Right lobe of liver (tissue), 6 donors: ENCODE measurements around the gene OTOA. TPM values are rescaled to one million over a fixed set of nuclear protein-coding genes. Genes with fewer than 3 reads are reported as not detected.

Experiments used
- ATAC-seq, 4 donors: fragments of 200-7000 bp; cut with Tn5 transposase; one replicate each; pipeline ENCODE4 v1.9.1; 2020; ENCODE audit warnings: mild to moderate bottlenecking in 4 of 4, moderate library complexity in 4 of 4
- DNase-seq, 3 donors: peaks; one replicate each; pipeline ENCODE4 v3.0.0-alpha.2; 2020
- H3K27ac ChIP-seq, 3 donors: fragments of 200-600 bp; one replicate each; pipeline ENCODE4 v1.8.0; 2022
- H3K27me3 ChIP-seq, 2 donors: fragments of 200-600 bp; one replicate each; pipeline ENCODE4 v1.8.0; 2022
- H3K36me3 ChIP-seq, 4 donors: fragments of 200-600 bp; sonication (generic) in 1 of 4; one replicate each; pipeline versions ENCODE4 v1.5.1 to v1.8.0; 2017 to 2022; ENCODE audit warnings: control low read depth in 1 of 4
- H3K4me1 ChIP-seq, 4 donors: fragments of 200-600 bp; sonication (generic) in 1 of 4; one replicate each; pipeline versions ENCODE4 v1.5.1 to v1.8.0; 2017 to 2022; ENCODE audit warnings: control low read depth in 1 of 4
- H3K4me3 ChIP-seq, 3 donors: fragments of 200-600 bp; one replicate each; pipeline ENCODE4 v1.8.0; 2022
- H3K9me3 ChIP-seq, 4 donors: fragments of 200-600 bp; sonication (generic) in 1 of 4; one replicate each; pipeline versions ENCODE4 v1.5.1 to v1.8.0; 2017 to 2022; ENCODE audit warnings: control low read depth in 1 of 4
- CTCF ChIP-seq, 4 donors: fragments of 200-600 bp in 3 of 4; fragments of 450-650 bp in 1 of 4; IDR thresholded peaks; one replicate each; pipeline versions ENCODE4 v1.5.1 to v1.8.0; 2016 to 2022; ENCODE audit warnings: antibody characterized with exemption in 4 of 4, mild to moderate bottlenecking in 2 of 4
- POLR2A ChIP-seq: fragments of 450-650 bp; IDR thresholded peaks from one replicate; pipeline ENCODE4 v1.6.1; 2017; ENCODE audit warnings: antibody characterized with exemption, mild to moderate bottlenecking
- WGBS: methylation state at CpG from one replicate; pipeline ENCODE4 v1.1.6; 2018; ENCODE audit warnings: low coverage, low lambda C conversion rate; ENCODE audit not compliant: insufficient coverage; ENCODE audit errors: missing lambda C conversion rate; 5-methylcytosine and 5-hydroxymethylcytosine counted together
- intact Hi-C, 2 donors: fragments of 100-400 bp; cut with DNase I; formaldehyde crosslinking; loops; one replicate each; pipeline versions ENCODE4 v1.11.2 to v1.14.1; 2022
- total RNA-seq, 6 experiments: library from RNA; depleted of rRNA in 2 of 6; stranded (reverse); fragments of >200 nt in 2 of 6; fragmentation: NEBNext Ultra II Directional in 3 of 6; extraction: Animal tissue kit (Norgen Biotek cat#: 25700) in 3 of 6; gene quantifications; one replicate each; pipeline versions ENCODE4 v1.1.0 to v1.2.4, GENCODE V29; 2016 to 2023
- donor health status: DM: no; HTN: yes; CAD: no.
- donor health status: DM: no; HTN: no; CAD: no.
- donor health status: DM: no; HTN: no; CAD: no.
- donor health status: DM: no; HTN: yes; CAD: no.
- donor health status: DM: no; HTN: yes; CAD: no.

OTOA gene
- total RNA-seq, 6 experiments from 2014 or later, result 0.12 to 0.25 (median 0.17) TPM; not detected in 2

DNA sequence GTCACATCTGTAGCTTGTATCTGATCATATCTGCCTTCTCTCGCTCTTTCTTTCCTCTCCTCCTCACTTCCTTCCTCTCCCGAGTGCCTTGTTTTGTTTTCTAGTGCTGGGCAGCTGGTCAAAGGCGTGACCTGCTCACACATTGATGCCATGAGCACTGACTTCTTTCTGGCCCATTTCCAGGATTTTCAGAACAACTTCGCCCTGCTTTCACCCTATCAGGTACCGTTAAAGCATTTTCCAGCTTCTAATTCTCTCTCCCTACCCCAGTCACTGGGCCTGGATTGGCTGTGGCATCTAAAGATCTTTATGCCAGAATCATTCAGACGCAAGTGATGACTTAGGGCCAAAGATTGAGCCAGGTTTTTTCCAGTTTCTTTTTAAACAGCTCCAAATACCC, 55.5 kb downstream of the OTOA start:
- WGBS, result 64% methylated on average over 6 of the region's 6 CpGs
- TF ChIP-seq CTCF (IDR thresholded peaks at IDR 0.05) (no peak), POLR2A (no peak)
- Histone ChIP-seq H3K4me1 (no peaks in the 10 kb centered on the region), H3K4me3 (no peak overlapping the region), H3K27ac (no peak overlapping the region), H3K27me3 (no peaks in the 10 kb centered on the region), H3K36me3 (no peaks in the 10 kb centered on the region), H3K9me3 (no peaks in the 10 kb centered on the region)
- intact Hi-C loops, result loop anchor here in 1 of 2 donors (10.0 kb wide), 1 partner anchor 134 kb away; no protein-coding TSS in a partner anchor
- DNase-seq (no peak), ATAC-seq (no peak)

- DNase-seq, result no peak
- 61% methylated on average over 2 of the region's 2 CpGs for WGBS
Observed at GRCh38 chr16:21720533-21720932, 56.8 kb downstream of the OTOA start.

DNA sequence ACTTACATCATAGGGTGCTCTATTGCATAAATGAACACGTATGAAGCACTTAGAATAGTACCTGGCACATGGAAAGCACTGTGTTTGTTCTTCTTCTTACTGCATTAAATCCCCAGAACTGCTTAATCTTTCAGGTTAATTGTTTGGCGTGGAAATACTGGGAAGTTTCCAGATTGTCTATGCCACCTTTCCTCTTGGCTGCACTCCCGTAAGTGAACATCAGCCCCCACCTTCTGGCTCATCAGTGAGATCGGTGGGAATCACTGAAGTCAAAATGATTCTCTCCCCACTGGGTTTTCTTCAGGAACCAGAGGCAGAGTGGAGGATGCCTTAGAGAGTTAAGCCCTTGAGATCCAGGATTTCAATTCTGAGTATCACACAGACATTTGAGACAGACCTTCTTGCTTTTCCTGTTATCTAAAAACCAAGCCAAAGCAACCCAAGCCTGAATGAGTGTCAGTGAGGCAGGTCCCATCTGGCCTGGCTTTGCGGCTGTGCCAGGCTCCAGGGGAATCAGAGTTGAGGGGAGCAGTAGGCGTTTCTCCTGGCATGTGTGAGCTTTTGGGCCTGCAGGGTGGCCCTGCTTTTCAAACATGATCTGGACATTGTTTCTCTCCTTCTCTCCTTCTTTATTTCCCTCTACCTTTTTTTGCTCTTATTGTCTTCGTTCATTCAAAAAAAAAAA, 59.1 kb downstream of the OTOA start:
- Histone ChIP-seq H3K27ac (no peak overlapping the region), H3K4me3 (no peak overlapping the region), H3K9me3 (no peaks in the 10 kb centered on the region), H3K27me3 (no peaks in the 10 kb centered on the region), H3K36me3 (no peaks in the 10 kb centered on the region), H3K4me1 (no peaks in the 10 kb centered on the region)
- DNase-seq (peak in 1 of 3 donors; percentile 22), ATAC-seq (no peak)
- WGBS, result 55% methylated on average over 4 of the region's 7 CpGs
- TF ChIP-seq POLR2A, result no peak
- no peak for TF ChIP-seq CTCF (IDR thresholded peaks at IDR 0.05)
- intact Hi-C loops, result no loop called here

More at GRCh38 chr16:21720533-21720932, 56.8 kb downstream of the OTOA start:
- Histone ChIP-seq H3K27ac (no peak overlapping the region), H3K36me3 (no peaks in the 10 kb centered on the region), H3K27me3 (no peaks in the 10 kb centered on the region), H3K9me3 (no peaks in the 10 kb centered on the region), H3K4me3 (no peak overlapping the region), H3K4me1 (no peaks in the 10 kb centered on the region)
- ATAC-seq, result no peak
- intact Hi-C loops, result no loop called here
- TF ChIP-seq POLR2A (no peak), CTCF (IDR thresholded peaks at IDR 0.05) (no peak)

- no peaks in the 10 kb centered on the region for H3K4me1 ChIP-seq
- no peak for ATAC-seq
- no peak for TF ChIP-seq CTCF (IDR thresholded peaks at IDR 0.05)
- no peak for TF ChIP-seq POLR2A
- 64% methylated on average over 2 of the region's 2 CpGs for WGBS
- H3K27ac ChIP-seq, result no peak overlapping the region
- intact Hi-C loops, result no loop called here
- DNase-seq, result no peak
- no peak overlapping the region for H3K4me3 ChIP-seq
- no peaks in the 10 kb centered on the region for H3K27me3 ChIP-seq
- no peaks in the 10 kb centered on the region for H3K36me3 ChIP-seq
- no peaks in the 10 kb centered on the region for H3K9me3 ChIP-seq
Observed at GRCh38 chr16:21723532-21723931, 59.8 kb downstream of the OTOA start.
